HUES64 (cell line): ENCODE measurements around the gene ATXN7.

ENCODE experiments used
- H3K27ac ChIP-seq: 2 replicates; pipeline ENCODE4 v1.7.0; 2013; ENCODE audit warnings: low read depth, low read length, inconsistent platforms
- H3K27me3 ChIP-seq: 2 replicates; pipeline ENCODE4 v1.6.1; 2013; ENCODE audit warnings: mild to moderate bottlenecking, low read length; ENCODE audit not compliant: insufficient read depth
- H3K36me3 ChIP-seq: 2 replicates; pipeline ENCODE4 v1.6.1; 2013; ENCODE audit warnings: mild to moderate bottlenecking, low read length; ENCODE audit not compliant: insufficient read depth
- H3K4me1 ChIP-seq: 2 replicates; pipeline ENCODE4 v1.6.1; 2013; ENCODE audit warnings: mild to moderate bottlenecking, low read length, moderate library complexity; ENCODE audit not compliant: insufficient read depth
- H3K4me3 ChIP-seq: 2 replicates; pipeline ENCODE4 v1.5.1; 2013; ENCODE audit warnings: mild to moderate bottlenecking, low read length, moderate library complexity
- H3K9ac ChIP-seq: 2 replicates; pipeline ENCODE4 v1.6.1; 2013; ENCODE audit warnings: mild to moderate bottlenecking, low read depth, low read length
- H3K9me3 ChIP-seq: 2 replicates; pipeline ENCODE4 v1.6.1; 2013; ENCODE audit warnings: low read depth, low read length; ENCODE audit not compliant: insufficient read depth
- WGBS: fragments of 150-250, 120-280 bp; methylation state at CpG from one replicate; pipeline ENCODE4 v1.1.7; 2013; ENCODE audit warnings: missing lambda C conversion rate; 5-methylcytosine and 5-hydroxymethylcytosine counted together

The ATXN7 gene

DNA sequence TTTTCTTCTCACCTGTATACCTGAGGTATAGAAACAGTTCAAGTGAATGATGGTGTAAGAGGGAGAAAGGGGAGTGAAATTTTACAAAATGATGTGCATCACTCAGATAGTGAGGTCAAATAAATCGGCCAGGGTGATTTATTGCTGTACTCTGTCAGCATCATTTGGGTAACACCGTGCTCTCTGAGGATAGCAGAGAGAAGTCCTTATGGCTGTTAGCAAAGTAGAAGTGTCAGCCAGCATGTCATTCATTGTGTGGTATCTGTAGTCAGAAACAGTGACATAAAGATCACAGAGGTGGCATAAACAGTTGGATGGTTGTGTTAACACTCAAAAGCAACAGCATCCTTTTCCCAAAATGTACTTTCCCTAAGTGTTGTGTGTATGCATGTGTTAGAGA is 106.2 kb downstream of the ATXN7 start:
- peaks cover 85% of the 10 kb centered on the region for H3K4me1 ChIP-seq
- no peaks in the 10 kb centered on the region for H3K36me3 ChIP-seq
- no peaks in the 10 kb centered on the region for H3K9me3 ChIP-seq
- H3K27ac ChIP-seq = peak overlapping the region; percentile 65; the same call in 1 of the 2 replicates
- WGBS = 61% methylated on average over 2 of the region's 2 CpGs
- H3K9ac ChIP-seq = peak overlapping the region; percentile 37; the same call in 1 of the 2 replicates
- no peaks in the 10 kb centered on the region for H3K27me3 ChIP-seq
- no peak overlapping the region for H3K4me3 ChIP-seq

DNA sequence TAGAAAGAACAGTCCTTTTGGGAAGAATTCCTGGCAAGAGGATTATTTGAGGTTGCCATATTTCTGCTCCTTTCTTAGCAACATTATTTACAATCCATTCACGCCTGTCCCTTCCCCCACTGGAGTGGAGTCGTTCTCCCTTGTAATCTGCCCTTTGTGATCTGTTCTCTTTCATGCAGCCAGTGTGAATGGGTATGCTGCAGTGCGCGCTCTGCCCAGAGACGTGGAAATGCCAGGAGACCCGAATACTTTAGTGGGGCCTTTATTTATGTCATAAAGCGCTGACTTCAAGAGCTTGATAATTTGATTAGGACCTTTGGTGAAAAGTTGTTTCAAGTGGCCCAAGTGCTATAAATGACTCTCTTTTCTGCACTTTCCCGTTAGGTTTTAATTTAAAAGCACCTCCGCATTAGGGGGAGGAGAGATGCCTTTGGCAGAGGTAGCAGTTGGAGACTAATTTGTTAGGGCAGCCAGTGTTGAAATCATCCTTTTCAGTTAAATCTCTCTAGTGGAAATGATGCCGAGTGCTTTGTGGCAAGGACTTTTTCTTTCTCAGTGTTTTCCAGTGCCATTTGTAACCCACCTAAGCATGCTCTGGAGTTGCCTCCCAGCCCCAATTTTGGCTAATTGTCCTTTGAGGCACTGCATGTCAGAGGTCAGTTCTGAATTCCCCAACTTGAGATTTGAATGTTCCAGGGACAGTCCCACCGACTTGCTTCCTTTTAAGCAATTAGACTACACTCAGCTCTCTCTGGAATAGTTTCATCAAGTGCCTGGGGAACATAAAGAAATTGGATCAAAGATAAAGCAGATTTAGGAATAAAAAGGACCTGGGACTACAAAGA is 107.2 kb downstream of the ATXN7 start:
- Histone ChIP-seq H3K36me3 (no peaks in the 10 kb centered on the region), H3K4me3 (peak overlapping the region; percentile 38), H3K27me3 (no peaks in the 10 kb centered on the region), H3K9me3 (no peaks in the 10 kb centered on the region), H3K4me1 (peaks cover 76% of the 10 kb centered on the region), H3K27ac (peak overlapping the region; percentile 65), H3K9ac (peak overlapping the region; percentile 37; the same call in 1 of the 2 replicates)
- 16% methylated on average over 11 of the region's 11 CpGs for WGBS

DNA sequence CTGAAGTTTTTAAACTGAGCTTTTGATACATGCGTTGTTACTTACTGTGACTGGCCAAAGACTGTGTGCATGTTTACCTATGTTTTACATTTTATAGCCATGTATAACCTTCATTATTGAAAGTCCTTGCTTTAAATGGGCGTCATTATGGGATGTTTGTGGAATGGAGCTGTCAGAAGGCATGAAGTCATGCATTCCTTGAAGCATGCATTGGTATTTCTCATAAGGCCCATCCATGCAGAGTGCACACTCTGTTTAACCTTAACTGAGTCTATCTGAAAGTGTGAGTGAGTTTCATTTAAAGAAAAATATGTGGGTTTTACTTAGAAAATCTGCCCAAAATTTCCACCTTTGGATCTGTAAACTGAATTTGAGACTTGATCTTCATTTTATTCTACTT is 108.5 kb downstream of the ATXN7 start:
- no peaks in the 10 kb centered on the region for H3K27me3 ChIP-seq
- no peak overlapping the region for H3K27ac ChIP-seq
- H3K4me3 ChIP-seq = no peak overlapping the region
- H3K4me1 ChIP-seq = peaks cover 63% of the 10 kb centered on the region
- H3K36me3 ChIP-seq = no peaks in the 10 kb centered on the region
- no peaks in the 10 kb centered on the region for H3K9me3 ChIP-seq
- WGBS = 86% methylated on average over 2 of the region's 2 CpGs
- H3K9ac ChIP-seq = no peak overlapping the region

DNA sequence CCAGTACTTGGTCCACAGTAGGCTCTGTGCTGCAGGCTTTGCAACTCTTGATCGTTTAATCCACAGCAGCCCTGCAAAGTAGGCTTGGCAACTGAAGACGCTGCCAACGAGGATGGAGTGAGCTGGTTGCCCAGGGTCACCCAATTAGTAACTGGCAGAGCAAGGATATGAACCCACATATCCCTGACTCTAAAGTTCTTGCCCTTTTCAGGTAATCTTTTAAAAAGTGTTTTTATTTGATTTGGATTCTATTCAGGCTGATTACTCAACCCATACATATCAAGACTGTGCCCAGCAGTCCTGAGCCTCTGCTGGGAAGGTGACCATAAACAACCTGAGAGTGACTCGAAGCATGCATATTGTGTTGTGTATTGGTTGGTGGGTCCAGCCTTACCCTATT is 109.3 kb downstream of the ATXN7 start:
- Histone ChIP-seq H3K27ac (no peak overlapping the region), H3K4me1 (peaks cover 55% of the 10 kb centered on the region), H3K9ac (no peak overlapping the region), H3K27me3 (no peaks in the 10 kb centered on the region), H3K36me3 (no peaks in the 10 kb centered on the region), H3K9me3 (no peaks in the 10 kb centered on the region), H3K4me3 (no peak overlapping the region)
- WGBS = 85% methylated on average over 4 of the region's 4 CpGs

DNA sequence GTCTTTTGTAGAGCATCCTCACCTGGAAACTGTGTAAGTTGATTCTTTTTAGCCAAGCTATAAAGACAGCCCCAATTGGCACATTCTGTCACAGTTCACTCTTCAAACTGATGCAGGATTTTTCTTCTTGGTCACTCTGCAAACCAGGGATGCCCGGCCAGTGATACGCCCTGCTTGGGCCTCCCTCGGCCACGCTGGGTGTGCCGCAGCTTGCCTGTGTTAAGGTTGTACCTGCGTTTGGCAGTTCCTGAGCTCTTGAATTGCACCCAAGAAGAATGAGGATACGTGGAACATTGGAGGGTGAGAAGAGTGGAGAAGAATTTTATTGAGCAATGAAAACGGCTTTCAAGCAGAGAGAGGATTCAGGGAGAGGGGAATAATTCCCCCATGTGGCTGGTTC is 109.7 kb downstream of the ATXN7 start:
- no peaks in the 10 kb centered on the region for H3K27me3 ChIP-seq
- no peak overlapping the region for H3K27ac ChIP-seq
- no peaks in the 10 kb centered on the region for H3K36me3 ChIP-seq
- H3K9me3 ChIP-seq = no peaks in the 10 kb centered on the region
- no peak overlapping the region for H3K9ac ChIP-seq
- H3K4me3 ChIP-seq = no peak overlapping the region
- WGBS = 93% methylated on average over 8 of the region's 8 CpGs
- H3K4me1 ChIP-seq = peaks cover 50% of the 10 kb centered on the region

DNA sequence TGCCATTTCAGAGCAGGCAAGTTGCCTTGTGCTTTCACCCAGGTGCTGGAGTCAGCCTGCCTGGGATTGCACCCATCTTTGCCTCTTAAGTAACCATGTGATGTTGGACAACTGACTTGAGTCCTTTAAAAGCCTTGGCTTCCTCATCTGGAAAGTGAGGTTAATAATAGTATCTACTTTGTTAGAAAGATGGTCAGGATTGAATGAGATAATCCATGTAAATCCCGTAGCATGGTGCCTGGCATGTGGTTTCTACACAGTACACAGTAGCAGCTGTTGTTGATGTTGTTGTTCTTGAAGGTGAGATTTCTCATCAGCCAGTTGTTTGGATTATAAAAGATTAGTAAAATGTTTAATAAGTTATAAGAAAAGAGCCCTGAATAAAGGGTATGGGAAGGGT is 110.8 kb downstream of the ATXN7 start:
- H3K9ac ChIP-seq = no peak overlapping the region
- no peaks in the 10 kb centered on the region for H3K27me3 ChIP-seq
- no peaks in the 10 kb centered on the region for H3K36me3 ChIP-seq
- H3K9me3 ChIP-seq = no peaks in the 10 kb centered on the region
- no peak overlapping the region for H3K27ac ChIP-seq
- no peak overlapping the region for H3K4me3 ChIP-seq
- WGBS = 91% methylated on average over 1 of the region's 1 CpG
- H3K4me1 ChIP-seq = peaks cover 40% of the 10 kb centered on the region

DNA sequence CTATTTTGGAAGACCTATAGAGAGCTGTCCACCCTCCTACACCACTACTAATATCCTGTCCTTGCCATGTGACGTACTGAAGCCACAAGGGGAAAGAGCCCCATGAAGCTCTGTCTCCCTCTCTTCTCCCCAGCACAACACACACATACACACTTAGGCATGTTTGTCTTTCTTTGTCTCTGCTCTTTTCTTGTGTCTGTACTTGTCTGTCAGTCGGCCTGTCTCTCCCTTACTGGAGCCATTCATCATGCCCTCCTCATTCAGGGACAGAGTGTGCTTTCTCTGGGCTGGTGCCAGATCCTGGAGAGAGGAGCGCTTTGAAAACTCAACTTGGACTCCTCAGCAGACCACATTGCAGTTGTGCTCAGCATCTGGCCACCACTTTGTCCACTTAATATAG is 112.1 kb downstream of the ATXN7 start:
- Histone ChIP-seq H3K9ac (no peak overlapping the region), H3K4me3 (no peak overlapping the region), H3K27ac (no peak overlapping the region), H3K9me3 (no peaks in the 10 kb centered on the region), H3K36me3 (peaks cover 10% of the 10 kb centered on the region), H3K4me1 (peaks cover 27% of the 10 kb centered on the region), H3K27me3 (no peaks in the 10 kb centered on the region)
- WGBS = 87% methylated on average over 3 of the region's 3 CpGs

DNA sequence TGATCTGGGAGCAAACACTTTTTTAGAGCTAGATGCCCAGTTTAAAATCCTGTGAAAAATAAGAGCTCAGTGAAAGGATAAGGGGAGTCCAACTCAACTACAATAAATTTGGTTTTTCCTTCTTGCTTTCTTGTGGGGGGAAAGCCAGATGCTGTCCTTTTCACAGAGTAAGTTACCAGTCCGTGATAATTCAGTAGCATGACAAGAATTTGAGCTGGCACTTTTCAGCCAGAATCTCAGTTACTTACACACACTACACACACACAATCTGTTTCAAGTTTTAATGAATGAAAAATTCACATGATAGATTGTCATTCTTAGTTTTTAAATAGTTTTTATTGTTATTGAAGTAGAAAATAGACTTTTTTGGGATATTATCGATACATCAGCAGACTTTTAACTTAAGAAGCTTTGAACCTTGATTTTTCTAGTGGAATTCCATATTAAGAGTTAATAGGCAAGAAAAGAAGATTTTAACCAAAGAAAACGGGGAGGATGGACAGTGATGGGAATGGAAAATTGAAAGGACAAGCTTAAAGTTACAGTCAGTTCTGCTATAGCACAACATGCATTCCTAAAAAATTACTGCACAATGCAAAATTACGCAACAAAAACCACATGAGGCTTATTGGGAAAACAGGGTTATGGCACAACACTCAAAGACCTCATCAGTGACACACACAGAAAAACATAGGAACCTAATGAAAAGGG is 112.6 kb downstream of the ATXN7 start:
- no peak overlapping the region for H3K9ac ChIP-seq
- peaks cover 16% of the 10 kb centered on the region for H3K36me3 ChIP-seq
- 96% methylated on average over 4 of the region's 4 CpGs for WGBS
- no peaks in the 10 kb centered on the region for H3K9me3 ChIP-seq
- H3K27me3 ChIP-seq = no peaks in the 10 kb centered on the region
- no peak overlapping the region for H3K4me3 ChIP-seq
- no peak overlapping the region for H3K27ac ChIP-seq
- H3K4me1 ChIP-seq = peaks cover 21% of the 10 kb centered on the region

DNA sequence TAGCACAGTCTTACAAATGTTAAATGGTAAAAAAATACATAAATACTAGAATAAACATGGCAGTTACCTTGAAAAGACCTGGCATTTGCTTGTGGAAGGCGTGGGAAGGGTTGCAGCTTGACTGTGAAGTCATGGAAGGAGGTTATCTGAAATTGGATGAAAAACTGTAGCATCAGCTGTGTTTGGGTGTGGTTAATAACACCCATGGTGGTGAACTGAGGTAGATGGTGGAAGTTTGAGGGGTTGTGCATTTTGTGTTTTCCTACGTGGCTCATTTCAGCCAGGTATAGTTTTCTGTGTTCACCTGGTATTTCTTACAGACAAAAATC is 113.2 kb downstream of the ATXN7 start:
- H3K9me3 ChIP-seq = no peaks in the 10 kb centered on the region
- H3K36me3 ChIP-seq = peaks cover 21% of the 10 kb centered on the region
- no peak overlapping the region for H3K9ac ChIP-seq
- WGBS = 97% methylated on average over 2 of the region's 2 CpGs
- H3K4me1 ChIP-seq = peaks cover 16% of the 10 kb centered on the region
- no peak overlapping the region for H3K27ac ChIP-seq
- H3K4me3 ChIP-seq = no peak overlapping the region
- no peaks in the 10 kb centered on the region for H3K27me3 ChIP-seq

DNA sequence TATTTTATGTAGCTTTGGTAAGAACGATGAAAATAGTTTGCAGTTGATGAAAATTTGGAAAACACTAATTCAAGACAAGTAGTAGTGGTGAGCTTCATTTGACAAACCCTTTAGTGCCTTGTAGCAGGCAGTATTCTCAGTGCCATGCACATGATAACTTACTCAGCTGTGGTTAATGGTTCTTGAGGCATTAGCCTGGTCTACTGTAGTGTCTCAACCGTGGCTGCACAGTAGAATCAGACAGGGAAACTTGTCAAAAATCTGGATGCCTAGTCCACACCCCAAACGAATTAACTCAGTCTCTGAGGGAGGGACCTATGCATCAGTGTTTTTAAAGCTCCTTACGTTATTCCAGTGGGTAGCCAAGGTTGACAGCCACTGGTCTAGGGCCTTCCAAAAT is 114.2 kb downstream of the ATXN7 start:
- Histone ChIP-seq H3K9me3 (no peaks in the 10 kb centered on the region), H3K27me3 (no peaks in the 10 kb centered on the region), H3K27ac (no peak overlapping the region), H3K4me3 (no peak overlapping the region), H3K4me1 (peaks cover 6% of the 10 kb centered on the region; the same call in 1 of the 2 replicates), H3K36me3 (peaks cover 31% of the 10 kb centered on the region), H3K9ac (no peak overlapping the region)
- 85% methylated on average over 4 of the region's 4 CpGs for WGBS

DNA sequence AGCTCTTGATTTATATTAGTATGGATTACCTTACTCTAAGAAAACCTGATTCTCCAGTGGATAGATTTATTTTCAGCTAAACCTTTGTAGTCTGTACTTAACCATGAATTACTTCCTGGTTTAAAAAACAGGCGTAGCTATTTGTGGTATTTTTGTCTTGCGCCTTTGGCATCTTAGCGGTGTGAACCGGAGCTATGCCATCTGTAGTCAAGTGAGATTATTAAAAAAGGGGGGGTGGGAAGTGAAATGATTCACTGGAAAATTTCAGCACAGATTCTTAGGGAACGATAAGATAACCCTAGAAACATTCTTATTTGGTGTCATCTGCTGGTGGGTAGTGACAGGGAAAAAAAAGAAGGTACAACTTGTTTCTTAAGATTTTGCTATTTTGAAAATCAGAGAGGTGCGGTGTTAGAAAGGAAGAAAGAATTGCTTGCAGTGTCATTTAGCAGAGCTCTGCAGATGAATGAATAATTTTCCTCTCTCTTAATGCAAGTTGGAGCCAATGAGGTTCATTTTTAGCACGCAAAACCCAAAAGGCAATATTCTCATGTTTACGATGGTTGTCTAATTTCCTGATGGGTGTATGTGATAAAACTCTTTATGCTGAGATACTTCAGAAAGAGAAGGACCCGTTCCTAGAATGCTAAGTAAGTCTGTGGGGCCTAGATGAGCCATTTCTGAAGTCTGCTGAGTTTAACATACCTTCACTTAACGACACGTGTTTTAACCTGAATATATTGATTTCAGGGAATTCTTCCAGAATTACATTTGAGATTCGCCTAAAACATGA is 115.6 kb downstream of the ATXN7 start:
- no peak overlapping the region for H3K4me3 ChIP-seq
- H3K27me3 ChIP-seq = no peaks in the 10 kb centered on the region
- no peaks in the 10 kb centered on the region; the same call in 1 of the 2 replicates for H3K4me1 ChIP-seq
- H3K36me3 ChIP-seq = peaks cover 36% of the 10 kb centered on the region
- 95% methylated on average over 12 of the region's 12 CpGs for WGBS
- H3K27ac ChIP-seq = no peak overlapping the region
- no peak overlapping the region for H3K9ac ChIP-seq
- no peaks in the 10 kb centered on the region for H3K9me3 ChIP-seq
